Gastroesophageal sphincter (tissue), 3 donors: ENCODE measurements around the gene LPP.

Source experiments
- CTCF ChIP-seq, 4 experiments: fragments of 200-600 bp in 2 of 4; fragments of 450-650 bp in 2 of 4; sonication (generic) in 1 of 4; IDR thresholded peaks; one replicate each; pipeline ENCODE4 v1.5.1; 2017 to 2019; ENCODE audit warnings: antibody characterized with exemption in 4 of 4, mild to moderate bottlenecking in 2 of 4, moderate library complexity in 2 of 4
- POLR2A ChIP-seq, 2 donors: fragments of 450-650 bp; IDR thresholded peaks; one replicate each; pipeline ENCODE4 v1.6.1; 2017; ENCODE audit warnings: antibody characterized with exemption in 2 of 2, mild to moderate bottlenecking in 2 of 2, moderate library complexity in 1 of 2
- POLR2AphosphoS5 ChIP-seq: sonication (generic); formaldehyde crosslinking; IDR thresholded peaks from one replicate; pipeline ENCODE4 v1.6.1; 2017; ENCODE audit warnings: antibody characterized with exemption

DNA sequence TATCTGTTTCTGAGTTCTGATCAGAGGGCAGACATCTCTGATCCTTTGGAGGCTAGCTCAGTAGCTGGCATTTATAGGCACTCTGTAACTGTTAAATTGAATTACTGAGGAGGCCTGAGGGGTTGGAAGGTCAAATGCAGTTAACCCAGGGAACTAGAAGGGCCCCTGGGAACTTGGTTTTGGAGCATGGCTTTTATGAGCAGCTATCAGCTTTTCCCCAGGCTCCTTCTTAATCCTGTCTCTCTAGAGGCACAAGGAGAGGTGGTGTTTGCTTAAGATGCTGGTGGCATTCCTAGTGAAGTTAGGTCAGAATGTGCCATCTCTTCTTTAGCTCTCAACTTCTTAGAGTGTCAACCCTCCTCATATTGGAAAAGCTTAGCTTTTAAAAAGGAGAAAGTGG lies 128.9 kb downstream of the LPP start:
- TF ChIP-seq CTCF (IDR thresholded peaks at IDR 0.05) (no peak), POLR2AphosphoS5 (no peak), POLR2A (IDR thresholded peaks at IDR 0.05) (no peak)
